Activated T-cell treated with anti-CD3 and anti-CD28 coated beads for 48 hours (primary cell): ENCODE measurements around the gene PLAAT2.

Experiments used
- DNase-seq: peaks from one replicate; pipeline ENCODE4 v3.0.0-alpha.2; 2020; ENCODE audit warnings: low read depth

The PLAAT2 gene

DNA sequence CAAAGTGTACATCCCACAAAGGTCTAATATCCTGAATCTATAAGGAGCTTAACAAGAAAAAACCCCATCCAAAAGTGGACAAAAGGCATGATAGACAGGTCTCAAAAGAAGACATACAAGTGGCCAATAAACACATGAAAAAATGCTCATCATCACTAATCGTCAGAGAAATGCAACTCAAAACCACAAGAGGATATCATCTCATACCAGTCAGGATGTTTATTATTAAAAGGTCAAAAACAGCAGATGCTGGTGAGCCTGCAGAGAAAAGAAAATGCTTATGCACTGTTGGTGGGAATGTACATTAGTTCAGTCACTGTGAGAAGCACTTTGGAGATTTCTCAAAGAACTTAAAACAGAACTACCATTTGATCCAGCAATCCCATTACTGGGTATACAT is 44.6 kb downstream of the PLAAT2 start:
- DNase-seq: no peak

GRCh38 chr11:63517156-63517555 is 46.0 kb downstream of the PLAAT2 start:
- DNase-seq: no peak

- DNase-seq: no peak
Observed at GRCh38 chr11:63516109-63516508, 47.1 kb downstream of the PLAAT2 start.

- no peak for DNase-seq
Observed at GRCh38 chr11:63512816-63513215, 50.4 kb downstream of the PLAAT2 start.

- no peak for DNase-seq
Observed at GRCh38 chr11:63511048-63511748, 52.0 kb downstream of the PLAAT2 start.

- DNase-seq: no peak
Observed at GRCh38 chr11:63510360-63511047, 52.7 kb downstream of the PLAAT2 start.

DNA sequence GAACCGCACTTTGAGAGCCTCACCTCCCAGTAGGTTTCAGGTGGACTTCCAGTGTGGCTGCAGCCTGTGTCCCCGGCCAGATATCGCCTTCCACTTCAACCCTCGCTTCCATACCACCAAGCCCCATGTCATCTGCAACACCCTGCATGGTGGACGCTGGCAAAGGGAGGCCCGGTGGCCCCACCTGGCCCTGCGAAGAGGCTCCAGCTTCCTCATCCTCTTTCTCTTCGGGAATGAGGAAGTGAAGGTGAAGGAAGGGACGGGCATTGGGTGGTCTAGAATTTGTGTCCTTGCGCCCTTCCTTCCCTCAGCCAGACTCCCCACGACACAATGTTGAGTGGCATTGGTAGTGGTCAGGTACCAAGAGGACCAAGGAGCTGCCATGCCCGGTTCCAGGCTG is 54.4 kb downstream of the PLAAT2 start:
- no peak for DNase-seq

- no peak for DNase-seq
Observed at GRCh38 chr11:63508009-63508408, 55.2 kb downstream of the PLAAT2 start.

GRCh38 chr11:63507511-63507910 is 55.7 kb downstream of the PLAAT2 start:
- DNase-seq: no peak

GRCh38 chr11:63506876-63507275 is 56.3 kb downstream of the PLAAT2 start:
- no peak for DNase-seq

DNA sequence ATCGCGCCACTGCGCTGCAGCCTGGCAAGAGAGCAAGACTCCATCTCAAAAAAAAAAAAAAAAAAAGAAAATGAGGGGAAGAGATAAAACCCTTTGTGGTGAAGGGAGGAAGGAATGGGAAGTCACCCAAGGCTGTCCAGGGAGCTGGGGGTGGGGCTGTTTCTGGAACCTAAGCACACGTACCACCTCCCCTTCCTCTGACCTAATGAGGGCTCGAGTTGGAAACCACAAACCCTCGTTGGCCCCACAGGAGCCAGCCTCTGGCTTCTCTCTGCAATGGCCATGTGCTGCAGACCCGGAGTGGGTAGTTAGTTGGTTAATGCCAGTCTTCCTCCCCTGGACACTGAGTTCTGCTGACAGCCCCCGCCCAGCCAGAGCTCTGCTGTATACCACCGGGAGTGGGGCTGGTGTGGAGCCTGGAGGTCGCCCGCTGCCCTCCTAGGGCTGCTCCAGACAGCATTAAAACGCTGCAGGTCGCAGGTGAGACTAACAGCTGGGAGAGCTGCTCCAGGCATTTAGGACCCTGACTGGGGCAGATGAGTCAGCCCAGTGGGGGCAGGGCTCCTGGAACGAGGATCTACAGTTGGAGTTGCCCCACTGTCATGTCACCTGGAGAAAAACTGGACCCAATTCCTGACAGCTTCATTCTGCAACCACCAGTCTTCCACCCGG is 57.2 kb downstream of the PLAAT2 start, which contains the start of gene LGALS12:
Gene LGALS12, plus strand, starts transcription at position 228 of the 672 bp plus-strand sequence. Its CDS starts 375 bp downstream, at position 603.
- DNase-seq: no peak

DNA sequence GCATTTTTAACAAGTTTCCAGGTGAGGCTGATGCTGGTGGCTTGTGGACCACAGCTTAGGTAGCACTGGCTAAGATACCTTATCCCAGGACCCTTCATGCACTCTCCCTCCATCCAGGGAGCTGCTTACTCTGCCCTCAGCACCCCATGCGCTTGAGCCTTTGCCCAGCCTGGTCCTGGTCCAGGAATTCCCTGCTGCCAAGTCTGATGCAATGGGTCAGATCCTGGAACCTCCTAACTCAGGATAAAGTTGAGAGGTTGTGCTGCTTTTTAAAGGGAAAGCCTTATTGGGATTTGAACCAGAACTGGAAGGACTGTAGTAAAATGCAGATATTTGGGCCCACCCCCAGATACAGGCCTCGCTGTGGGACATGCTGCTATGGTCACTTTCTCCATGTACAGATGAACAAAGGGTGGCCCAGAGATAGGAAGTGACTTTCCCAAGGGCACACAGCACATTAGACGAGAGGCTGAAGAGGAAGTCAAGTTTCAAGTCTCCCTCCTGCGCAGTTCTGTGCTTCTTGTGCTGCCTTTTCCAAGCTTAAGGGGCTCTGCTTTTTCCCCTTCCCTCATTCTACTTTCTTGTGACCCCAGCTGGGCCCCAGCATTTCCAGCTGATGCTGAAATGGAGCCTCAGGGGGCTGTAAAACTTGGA is 58.1 kb downstream of the PLAAT2 start:
- no peak for DNase-seq

DNA sequence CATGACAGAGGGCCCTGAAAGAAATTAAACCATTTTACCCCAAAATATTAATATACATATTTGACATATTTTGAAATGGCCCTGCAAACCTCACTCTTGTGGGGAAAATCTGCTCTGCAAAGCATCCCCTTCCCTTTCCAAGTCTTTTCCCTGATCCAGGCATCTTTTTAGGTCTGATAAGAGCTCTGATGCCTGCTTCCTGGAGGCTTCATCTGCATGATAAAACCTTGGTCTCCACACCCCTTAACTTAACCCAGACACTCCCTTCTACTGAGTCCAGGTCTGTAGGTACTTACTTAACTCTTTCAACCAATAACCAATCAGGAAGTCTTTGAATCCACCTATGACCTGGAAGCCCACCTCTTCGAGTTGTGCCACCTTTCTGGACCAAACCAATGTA is 59.1 kb downstream of the PLAAT2 start:
- DNase-seq: no peak

DNA sequence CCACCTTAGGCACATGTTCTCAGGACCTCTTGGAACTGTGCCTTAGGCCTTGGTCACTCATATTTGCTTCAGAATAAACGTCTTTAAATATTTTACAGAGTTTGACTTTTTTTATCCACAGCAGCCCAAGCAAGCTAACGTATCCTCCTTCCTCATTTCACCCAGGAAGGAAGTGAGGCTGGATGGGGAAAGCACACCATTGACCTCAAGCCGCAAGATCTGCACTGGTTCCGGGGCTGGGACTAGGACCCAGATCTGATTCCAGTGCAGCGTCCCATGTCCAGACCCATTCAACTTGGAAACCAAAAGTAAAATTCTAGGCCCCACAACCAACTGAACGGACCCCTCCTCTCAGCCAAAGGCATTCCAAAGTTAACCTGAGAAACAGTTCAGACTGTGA is 59.7 kb downstream of the PLAAT2 start:
- no peak for DNase-seq
